ENCODE measurements around the gene TIMM10B. TPM values are rescaled to one million over a fixed set of nuclear protein-coding genes. Genes with fewer than 3 reads are reported as not detected.
A peak's percentile ranks its signal among the peaks of the same experiment; 100 is the strongest.

The TIMM10B gene
- polyA plus RNA-seq (2013, experiment 1 of 4), result 37.0 TPM
- polyA plus RNA-seq (2013, experiment 2 of 4), result 39.8 TPM
- polyA plus RNA-seq (2013, experiment 3 of 4), result 24.0 TPM
- polyA plus RNA-seq (2013, experiment 4 of 4), result 30.7 TPM

- H3K27me3 ChIP-seq (ENCODE audit: control insufficient read depth, insufficient read depth, low read length, poor library complexity, severe bottlenecking), result no peaks in the 10 kb centered on the region
- WGBS, 2 experiments, result 0% methylated on average over 65 to 66 of the region's 66 CpGs
- peaks cover 39% of the 10 kb centered on the region for H3K36me3 ChIP-seq (ENCODE audit: control insufficient read depth, insufficient read depth, low read length)
- no peaks in the 10 kb centered on the region for H3K9me3 ChIP-seq (ENCODE audit: control insufficient read depth, low read length)
- peak within 1 kb of the TSS; percentile 84 for H3K27ac ChIP-seq (ENCODE audit: insufficient read depth, low read depth, low read length, poor library complexity, severe bottlenecking)
- H3K4me1 ChIP-seq (ENCODE audit: control insufficient read depth, insufficient read depth, low read length), result peaks cover 11% of the 10 kb centered on the region
- H3K4me3 ChIP-seq (ENCODE audit: insufficient read depth, low read depth, low read length), result peak within 1 kb of the TSS; percentile 97
These were observed at the start of gene TIMM10B, which contains the start of gene ARFIP2 for GRCh38 chr11:6481012-6481923. Gene TIMM10B (plus strand): TSS chr11:6481501. CDS start chr11:6481517, 16 bp downstream. Gene ARFIP2 (minus strand): TSS chr11:6481331. CDS start chr11:6480421, 910 bp downstream.

- H3K9me3 ChIP-seq (ENCODE audit: control insufficient read depth, low read length), result no peaks in the 10 kb centered on the region
- H3K27me3 ChIP-seq (ENCODE audit: control insufficient read depth, insufficient read depth, low read length, poor library complexity, severe bottlenecking), result no peaks in the 10 kb centered on the region
- no peak overlapping the region for H3K4me3 ChIP-seq (ENCODE audit: insufficient read depth, low read depth, low read length)
- no peaks in the 10 kb centered on the region for H3K36me3 ChIP-seq (ENCODE audit: control insufficient read depth, insufficient read depth, low read length)
- H3K4me1 ChIP-seq (ENCODE audit: control insufficient read depth, insufficient read depth, low read length), result no peaks in the 10 kb centered on the region
- 91 to 92% methylated on average over 3 of the region's 3 CpGs for WGBS, 2 experiments
- no peak overlapping the region for H3K27ac ChIP-seq (ENCODE audit: insufficient read depth, low read depth, low read length, poor library complexity, severe bottlenecking)
These were observed 49.4 kb upstream of the TIMM10B start for GRCh38 chr11:6431861-6432260.

GRCh38 chr11:6433998-6434660 is 47.2 kb upstream of the TIMM10B start:
- WGBS, 2 experiments, result 87 to 89% methylated on average over 5 of the region's 5 CpGs
- no peaks in the 10 kb centered on the region for H3K27me3 ChIP-seq (ENCODE audit: control insufficient read depth, insufficient read depth, low read length, poor library complexity, severe bottlenecking)
- no peaks in the 10 kb centered on the region for H3K9me3 ChIP-seq (ENCODE audit: control insufficient read depth, low read length)
- no peaks in the 10 kb centered on the region for H3K36me3 ChIP-seq (ENCODE audit: control insufficient read depth, insufficient read depth, low read length)
- H3K27ac ChIP-seq (ENCODE audit: insufficient read depth, low read depth, low read length, poor library complexity, severe bottlenecking), result no peak overlapping the region
- H3K4me3 ChIP-seq (ENCODE audit: insufficient read depth, low read depth, low read length), result no peak overlapping the region
- H3K4me1 ChIP-seq (ENCODE audit: control insufficient read depth, insufficient read depth, low read length), result no peaks in the 10 kb centered on the region

GRCh38 chr11:6437423-6437822 is 43.9 kb upstream of the TIMM10B start:
- no peaks in the 10 kb centered on the region for H3K4me1 ChIP-seq (ENCODE audit: control insufficient read depth, insufficient read depth, low read length)
- no peak overlapping the region for H3K27ac ChIP-seq (ENCODE audit: insufficient read depth, low read depth, low read length, poor library complexity, severe bottlenecking)
- no peaks in the 10 kb centered on the region for H3K36me3 ChIP-seq (ENCODE audit: control insufficient read depth, insufficient read depth, low read length)
- 91 to 92% methylated on average over 12 of the region's 12 CpGs for WGBS, 2 experiments
- no peaks in the 10 kb centered on the region for H3K9me3 ChIP-seq (ENCODE audit: control insufficient read depth, low read length)
- H3K27me3 ChIP-seq (ENCODE audit: control insufficient read depth, insufficient read depth, low read length, poor library complexity, severe bottlenecking), result no peaks in the 10 kb centered on the region
- no peak overlapping the region for H3K4me3 ChIP-seq (ENCODE audit: insufficient read depth, low read depth, low read length)

GRCh38 chr11:6437993-6438392 is 43.3 kb upstream of the TIMM10B start:
- WGBS, 2 experiments, result 88 to 89% methylated on average over 3 of the region's 3 CpGs
- H3K9me3 ChIP-seq (ENCODE audit: control insufficient read depth, low read length), result no peaks in the 10 kb centered on the region
- H3K36me3 ChIP-seq (ENCODE audit: control insufficient read depth, insufficient read depth, low read length), result no peaks in the 10 kb centered on the region
- H3K4me1 ChIP-seq (ENCODE audit: control insufficient read depth, insufficient read depth, low read length), result no peaks in the 10 kb centered on the region
- no peak overlapping the region for H3K4me3 ChIP-seq (ENCODE audit: insufficient read depth, low read depth, low read length)
- no peaks in the 10 kb centered on the region for H3K27me3 ChIP-seq (ENCODE audit: control insufficient read depth, insufficient read depth, low read length, poor library complexity, severe bottlenecking)
- no peak overlapping the region for H3K27ac ChIP-seq (ENCODE audit: insufficient read depth, low read depth, low read length, poor library complexity, severe bottlenecking)

- no peaks in the 10 kb centered on the region for H3K4me1 ChIP-seq (ENCODE audit: control insufficient read depth, insufficient read depth, low read length)
- no peaks in the 10 kb centered on the region for H3K9me3 ChIP-seq (ENCODE audit: control insufficient read depth, low read length)
- no peak overlapping the region for H3K4me3 ChIP-seq (ENCODE audit: insufficient read depth, low read depth, low read length)
- WGBS, 2 experiments, result 40 to 48% methylated on average over 1 of the region's 1 CpG
- no peaks in the 10 kb centered on the region for H3K36me3 ChIP-seq (ENCODE audit: control insufficient read depth, insufficient read depth, low read length)
- H3K27me3 ChIP-seq (ENCODE audit: control insufficient read depth, insufficient read depth, low read length, poor library complexity, severe bottlenecking), result no peaks in the 10 kb centered on the region
- no peak overlapping the region for H3K27ac ChIP-seq (ENCODE audit: insufficient read depth, low read depth, low read length, poor library complexity, severe bottlenecking)
These were observed 42.2 kb upstream of the TIMM10B start for GRCh38 chr11:6438979-6439571.

- H3K4me1 ChIP-seq (ENCODE audit: control insufficient read depth, insufficient read depth, low read length), result no peaks in the 10 kb centered on the region
- WGBS, 2 experiments, result 70 to 72% methylated on average over 3 of the region's 3 CpGs
- H3K4me3 ChIP-seq (ENCODE audit: insufficient read depth, low read depth, low read length), result no peak within 1 kb of the TSS
- no peaks in the 10 kb centered on the region for H3K9me3 ChIP-seq (ENCODE audit: control insufficient read depth, low read length)
- no peaks in the 10 kb centered on the region for H3K36me3 ChIP-seq (ENCODE audit: control insufficient read depth, insufficient read depth, low read length)
- no peak within 1 kb of the TSS for H3K27ac ChIP-seq (ENCODE audit: insufficient read depth, low read depth, low read length, poor library complexity, severe bottlenecking)
- H3K27me3 ChIP-seq (ENCODE audit: control insufficient read depth, insufficient read depth, low read length, poor library complexity, severe bottlenecking), result no peaks in the 10 kb centered on the region
These were observed 40.4 kb upstream of the TIMM10B start, which contains the start of gene HPX for GRCh38 chr11:6440906-6441358. Gene HPX (minus strand): TSS chr11:6440987. CDS start chr11:6440963, 24 bp downstream.

GRCh38 chr11:6442441-6442840 is 38.9 kb upstream of the TIMM10B start:
- no peaks in the 10 kb centered on the region for H3K4me1 ChIP-seq (ENCODE audit: control insufficient read depth, insufficient read depth, low read length)
- H3K9me3 ChIP-seq (ENCODE audit: control insufficient read depth, low read length), result no peaks in the 10 kb centered on the region
- WGBS, 2 experiments, result 92 to 95% methylated on average over 4 of the region's 4 CpGs
- H3K4me3 ChIP-seq (ENCODE audit: insufficient read depth, low read depth, low read length), result no peak overlapping the region
- H3K27ac ChIP-seq (ENCODE audit: insufficient read depth, low read depth, low read length, poor library complexity, severe bottlenecking), result no peak overlapping the region
- H3K27me3 ChIP-seq (ENCODE audit: control insufficient read depth, insufficient read depth, low read length, poor library complexity, severe bottlenecking), result no peaks in the 10 kb centered on the region
- no peaks in the 10 kb centered on the region for H3K36me3 ChIP-seq (ENCODE audit: control insufficient read depth, insufficient read depth, low read length)

- Histone ChIP-seq H3K4me1 (ENCODE audit: control insufficient read depth, insufficient read depth, low read length) (no peaks in the 10 kb centered on the region), H3K36me3 (ENCODE audit: control insufficient read depth, insufficient read depth, low read length) (no peaks in the 10 kb centered on the region), H3K9me3 (ENCODE audit: control insufficient read depth, low read length) (no peaks in the 10 kb centered on the region), H3K4me3 (ENCODE audit: insufficient read depth, low read depth, low read length) (no peak overlapping the region), H3K27me3 (ENCODE audit: control insufficient read depth, insufficient read depth, low read length, poor library complexity, severe bottlenecking) (no peaks in the 10 kb centered on the region), H3K27ac (ENCODE audit: insufficient read depth, low read depth, low read length, poor library complexity, severe bottlenecking) (no peak overlapping the region)
- WGBS, 2 experiments, result 27 to 29% methylated on average over 5 of the region's 5 CpGs
These were observed 37.9 kb upstream of the TIMM10B start for GRCh38 chr11:6443269-6444003.
